K562 (cell line): Measurements from ENCODE around the gene SDK1. TPM values are rescaled to one million over a fixed set of nuclear protein-coding genes. Genes with fewer than 3 reads are reported as not detected.

Experiments
- ATAC-seq: fragments of 200-7000 bp; cut with Tn5 transposase; 3 replicates; pipeline ENCODE4 v1.9.1; 2020; ENCODE audit warnings: moderate library complexity
- BruUV-seq: library from RNA; stranded (reverse); fragments of 400-500 nt; replicated peaks from 2 replicates; lab custom pipeline; 2021; lab: Mats Ljungman, UMichigan
- CTCF ChIA-PET: fragments of 300-600 bp; formaldehyde crosslinking; extraction: SDS; loops from one replicate; lab custom pipeline; 2021; ENCODE audit warnings: low intra/inter-chr PET ratio; lab: Yijun Ruan, JAX
- POLR2A ChIA-PET: fragments of 300-600, 350-650 bp; sonication (Branson Sonifier 250); formaldehyde crosslinking; extraction: SDS; loops from one replicate; lab custom pipeline; 2021; ENCODE audit warnings: antibody characterized with exemption, inconsistent platforms; lab: Yijun Ruan, JAX
- DNase-seq, 4 experiments: peaks; one replicate each; pipeline versions ENCODE4 v3.0.0 to v3.0.0-alpha.2; 2011 to 2018; ENCODE audit warnings: low spot score in 3 of 4, mixed read lengths in 3 of 4; ENCODE audit errors: extremely low read depth in 1 of 4
- FAIRE-seq: peaks from 2 replicates; lab custom pipeline; 2011; peaks lifted over from hg19 to GRCh38; lab: Jason Lieb, UNC
- H2AFZ ChIP-seq: 2 replicates; pipeline ENCODE4 v1.6.0; 2011; ENCODE audit warnings: low read depth, low read length, control low read depth, inconsistent platforms
- H3K27ac ChIP-seq: fragments of 200-600 bp; 3 replicates; pipeline ENCODE4 v1.8.0; 2011; ENCODE audit warnings: low read depth, mild to moderate bottlenecking, control low read depth, inconsistent platforms, low read length, moderate library complexity, mixed read lengths; ENCODE audit errors: extremely low read depth
- H3K27me3 ChIP-seq, 2 experiments: fragments of 300-600 bp in 1 of 2; 2 replicates in 1 of 2; 3 replicates in 1 of 2; pipeline versions ENCODE4 v1.6.0 to v1.8.0; 2011; ENCODE audit warnings: inconsistent platforms in 2 of 2, low read length in 2 of 2, mild to moderate bottlenecking in 1 of 2, mixed read lengths in 1 of 2, moderate library complexity in 1 of 2; ENCODE audit not compliant: control insufficient read depth in 2 of 2, insufficient read depth in 2 of 2
- H3K36me3 ChIP-seq: fragments of 300-600 bp; 3 replicates; pipeline ENCODE4 v1.8.0; 2011; ENCODE audit warnings: mild to moderate bottlenecking, low read length, inconsistent platforms; ENCODE audit not compliant: control insufficient read depth, insufficient read depth
- H3K4me1 ChIP-seq, 2 experiments: fragments of 200-600 bp in 1 of 2; replicated peaks in 1 of 2; 2 replicates in 1 of 2; 3 replicates in 1 of 2; pipeline versions ENCODE4 v1.5.1 to v1.8.0; 2011; ENCODE audit warnings: inconsistent platforms in 2 of 2, low read length in 2 of 2, mild to moderate bottlenecking in 1 of 2, mixed read lengths in 1 of 2, moderate library complexity in 1 of 2; ENCODE audit not compliant: control insufficient read depth in 2 of 2, insufficient read depth in 2 of 2
- H3K4me2 ChIP-seq: 2 replicates; pipeline ENCODE4 v1.6.1; 2011; ENCODE audit warnings: low read length, control low read depth, inconsistent platforms, mixed read lengths; ENCODE audit not compliant: insufficient read depth
- H3K4me3 ChIP-seq: fragments of 200-600 bp; sonication (generic), shearing (Covaris generic); 2 replicates; pipeline ENCODE4 v1.5.1; 2016; ENCODE audit warnings: control low read depth, inconsistent platforms
- H3K79me2 ChIP-seq: fragments of 200-600 bp; 3 replicates; pipeline ENCODE4 v1.8.0; 2011; ENCODE audit warnings: low read length, inconsistent platforms; ENCODE audit not compliant: control insufficient read depth, insufficient read depth
- H3K9ac ChIP-seq, 2 experiments: 2 replicates each; pipeline versions ENCODE4 v1.6.0 to v1.6.1; 2011; ENCODE audit warnings: low read depth in 2 of 2, low read length in 2 of 2, control low read depth in 1 of 2, inconsistent platforms in 1 of 2, mild to moderate bottlenecking in 1 of 2, mixed read lengths in 1 of 2; ENCODE audit not compliant: insufficient read depth in 1 of 2
- H3K9me1 ChIP-seq: one replicate; pipeline ENCODE4 v1.6.0; 2011; ENCODE audit warnings: inconsistent platforms, mild to moderate bottlenecking, low read length, moderate library complexity; ENCODE audit not compliant: control insufficient read depth, insufficient read depth
- H3K9me3 ChIP-seq: replicated peaks from 2 replicates; pipeline ENCODE4 v1.5.1; 2011; ENCODE audit warnings: low read depth, low read length, inconsistent platforms; ENCODE audit not compliant: control insufficient read depth, insufficient read depth
- H4K20me1 ChIP-seq: replicated peaks from 2 replicates; pipeline ENCODE4 v1.6.1; 2011; ENCODE audit warnings: low read length, inconsistent platforms, mixed read lengths; ENCODE audit not compliant: control insufficient read depth, insufficient read depth
- E2F6 ChIP-seq, 2 experiments: IDR thresholded peaks; 2 replicates each; pipeline ENCODE4 v1.6.1; 2011; ENCODE audit warnings: borderline replicate concordance in 1 of 2, control low read depth in 1 of 2, low read depth in 1 of 2, low read length in 1 of 2, mild to moderate bottlenecking in 1 of 2, mixed read lengths in 1 of 2, moderate library complexity in 1 of 2; ENCODE audit not compliant: insufficient read depth in 1 of 2, insufficient read length in 1 of 2, poor library complexity in 1 of 2, severe bottlenecking in 1 of 2; ENCODE audit errors: extremely low read depth in 1 of 2
- FOXJ2 ChIP-seq: fragments of 200-800 bp; sonication (Bioruptor generic); IDR thresholded peaks from 2 replicates; pipeline ENCODE4 v1.6.1; 2016; ENCODE audit warnings: missing genetic modification characterization, missing compliant biosample characterization
- KAT7 ChIP-seq: sonication (generic); formaldehyde crosslinking; IDR thresholded peaks from 2 replicates; pipeline ENCODE4 v1.8.0; 2022; ENCODE audit warnings: missing genetic modification reagents, mild to moderate bottlenecking, borderline replicate concordance
- NFYB ChIP-seq: IDR thresholded peaks from 2 replicates; pipeline ENCODE4 v1.6.1; 2011; ENCODE audit warnings: mild to moderate bottlenecking, moderate library complexity; ENCODE audit not compliant: insufficient read length; ENCODE audit errors: extremely low read depth
- NR2C2 ChIP-seq, 2 experiments: fragments of 200-800 bp in 1 of 2; sonication (Bioruptor generic) in 1 of 2; sonication (generic) in 1 of 2; formaldehyde crosslinking in 1 of 2; IDR thresholded peaks; 2 replicates each; pipeline versions ENCODE4 v1.6.1 to v1.8.0; 2016 to 2022; ENCODE audit warnings: mild to moderate bottlenecking in 1 of 2, missing compliant biosample characterization in 1 of 2, missing genetic modification characterization in 1 of 2, missing genetic modification reagents in 1 of 2
- NR4A1 ChIP-seq, 2 experiments: fragments of 250-450 bp in 1 of 2; fragments of 450-650 bp in 1 of 2; sonication (Bioruptor Pico) in 1 of 2; IDR thresholded peaks; 2 replicates each; pipeline versions ENCODE4 v1.4.0 to v1.6.1; 2016 to 2020; ENCODE audit warnings: mild to moderate bottlenecking in 2 of 2, missing compliant biosample characterization in 1 of 2, missing genetic modification characterization in 1 of 2, moderate library complexity in 1 of 2
- POU5F1 ChIP-seq: fragments of 150-350 bp; IDR thresholded peaks from 2 replicates; pipeline ENCODE4 v1.6.1; 2014; ENCODE audit warnings: borderline replicate concordance, low read length, low read depth, mild to moderate bottlenecking; ENCODE audit not compliant: partially characterized antibody
- SFPQ ChIP-seq: fragments of 200-400 bp; formaldehyde crosslinking; IDR thresholded peaks from 2 replicates; pipeline ENCODE4 v1.6.1; 2017; ENCODE audit warnings: mild to moderate bottlenecking, low read depth, low read length, moderate library complexity
- TBL1XR1 ChIP-seq, 2 experiments: IDR thresholded peaks; 2 replicates each; pipeline ENCODE4 v1.6.1; 2012; ENCODE audit warnings: improper control_type of control experiment in 2 of 2, low read length in 2 of 2, mild to moderate bottlenecking in 1 of 2
- ZBTB34 ChIP-seq: fragments of 250-450 bp; sonication (Bioruptor Pico); IDR thresholded peaks from 2 replicates; pipeline ENCODE4 v1.8.0; 2021; ENCODE audit warnings: mild to moderate bottlenecking, moderate library complexity
- ZNF133 ChIP-seq: fragments of 250-450 bp; sonication (Bioruptor Pico); IDR thresholded peaks from 2 replicates; pipeline ENCODE4 v1.4.0; 2020; ENCODE audit warnings: mild to moderate bottlenecking
- ZNF766 ChIP-seq: fragments of 200-800 bp; sonication (Bioruptor generic); conservative IDR thresholded peaks from 2 replicates; pipeline ENCODE4 v1.6.1; 2016; ENCODE audit warnings: missing genetic modification characterization, missing compliant biosample characterization
- ZNF778 ChIP-seq: fragments of 450-650 bp; formaldehyde crosslinking; IDR thresholded peaks from 2 replicates; pipeline ENCODE4 v1.4.0; 2020; ENCODE audit warnings: mild to moderate bottlenecking, moderate library complexity
- WGBS: fragments of 100-300 bp; shearing (Covaris generic); methylation state at CpG from one replicate; pipeline ENCODE4 v1.1.6; 2016; ENCODE audit warnings: low coverage, mixed read lengths; ENCODE audit not compliant: insufficient coverage; ENCODE audit errors: missing lambda C conversion rate; 5-methylcytosine and 5-hydroxymethylcytosine counted together
- in situ Hi-C: fragments of 300-500 bp; cut with MboI; formaldehyde crosslinking; loops from 4 replicates; pipeline ENCODE4 v1.15.0; 2018; ENCODE audit warnings: inconsistent platforms, mixed read lengths
- intact Hi-C: fragments of 100-400 bp; cut with micrococcal nuclease; formaldehyde crosslinking; loops from 2 replicates; pipeline ENCODE4 v1.14.2; 2022
- polyA plus RNA-seq, 8 experiments: library from polyadenylated mRNA; depleted of rRNA in 4 of 8; stranded (reverse) in 5 of 8; unstranded in 3 of 8; fragments of >200 nt; fragmentation: Nextera tagmentation in 2 of 8; fragmentation: Illumina TruSeq in 1 of 8; extraction: Ambion mirVana in 2 of 8; extraction: Trizol in 1 of 8; gene quantifications; 2 replicates each; pipeline versions ENCODE4 v1.2.1 to v1.2.3, GENCODE V29; 2011 to 2014; ENCODE audit warnings: inconsistent platforms in 1 of 8, missing spikeins in 1 of 8
- total RNA-seq, 7 experiments: library from RNA; depleted of rRNA in 6 of 7; stranded (reverse); fragments of >200 nt in 6 of 7; fragmentation: Illumina TruSeq in 2 of 7; extraction: Trizol in 2 of 7; gene quantifications; 2 replicates each; pipeline versions ENCODE4 v1.2.1 to v1.2.3, GENCODE V29; 2011 to 2021; ENCODE audit warnings: low replicate concordance in 1 of 7
- TF ChIP-seq, protein P1 (sequence below): sonication (generic); formaldehyde crosslinking; IDR thresholded peaks from 2 replicates; pipeline ENCODE4 v1.8.1; 2023; ENCODE audit warnings: mild to moderate bottlenecking, missing genetic modification reagents

SDK1 gene
- total and polyA plus RNA-seq, 9 of the 15 experiments (the other 6 are each of a cell fraction or from before 2014, with no cell fraction given): 0.16 TPM; not detected in 8

- TF ChIP-seq SFPQ (no peak), KAT7 (no peak)
Observed at GRCh38 chr7:3657206-3657605, 356.2 kb downstream of the SDK1 start (continued).

DNA sequence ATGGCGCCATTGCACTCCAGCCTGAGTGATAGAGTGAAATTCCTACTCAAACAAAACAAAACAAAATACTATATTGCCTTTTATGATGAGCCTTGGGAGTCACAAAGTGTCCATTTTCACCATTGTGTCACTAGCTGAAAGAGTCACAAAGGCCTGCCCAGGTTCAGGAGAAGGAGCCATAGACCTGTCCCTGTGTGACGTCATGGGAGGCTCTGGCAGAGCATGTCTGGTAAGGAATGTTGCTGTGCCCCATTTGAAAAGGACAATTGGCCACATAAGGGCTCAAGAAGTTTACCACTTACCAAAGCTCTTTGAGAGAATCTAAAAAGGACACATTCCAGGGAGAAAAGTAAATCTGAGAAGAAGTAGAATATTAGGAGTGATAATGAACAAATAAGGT, 367.7 kb downstream of the SDK1 start:
- Histone ChIP-seq H3K9ac (no peak overlapping the region), H3K79me2 (no peaks in the 10 kb centered on the region), H3K27ac (no peak overlapping the region), H3K36me3 (no peaks in the 10 kb centered on the region), H3K4me1 (no peaks in the 10 kb centered on the region), H2AFZ (no peak overlapping the region), H3K4me3 (no peak overlapping the region), H3K9me1 (no peaks in the 10 kb centered on the region), H4K20me1 (no peaks in the 10 kb centered on the region), H3K27me3 (no peaks in the 10 kb centered on the region), H3K4me2 (no peak overlapping the region), H3K9me3 (no peaks in the 10 kb centered on the region)
- ChIA-PET CTCF (no interaction called here), POLR2A (no interaction called here)
- no peak for ATAC-seq
- BruUV-seq: no TSS peak
- no peak for DNase-seq
- WGBS: 0% methylated on average over 2 of the region's 2 CpGs
- in situ Hi-C loops (no loop called here), intact Hi-C loops (no loop called here)
- no peak for FAIRE-seq
- TF ChIP-seq, protein P1, sequence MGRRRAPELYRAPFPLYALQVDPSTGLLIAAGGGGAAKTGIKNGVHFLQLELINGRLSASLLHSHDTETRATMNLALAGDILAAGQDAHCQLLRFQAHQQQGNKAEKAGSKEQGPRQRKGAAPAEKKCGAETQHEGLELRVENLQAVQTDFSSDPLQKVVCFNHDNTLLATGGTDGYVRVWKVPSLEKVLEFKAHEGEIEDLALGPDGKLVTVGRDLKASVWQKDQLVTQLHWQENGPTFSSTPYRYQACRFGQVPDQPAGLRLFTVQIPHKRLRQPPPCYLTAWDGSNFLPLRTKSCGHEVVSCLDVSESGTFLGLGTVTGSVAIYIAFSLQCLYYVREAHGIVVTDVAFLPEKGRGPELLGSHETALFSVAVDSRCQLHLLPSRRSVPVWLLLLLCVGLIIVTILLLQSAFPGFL: no peak
- no peak for TF ChIP-seq ZBTB34 (CRISPR knock-in tag)
- TF ChIP-seq ZNF133 (CRISPR knock-in tag): no peak
- no peak for TF ChIP-seq E2F6 (IDR thresholded peaks at IDR 0.05; ENCODE audit: borderline replicate concordance in 1 of 2, extremely low read depth in 1 of 2, insufficient read depth in 1 of 2, insufficient read length in 1 of 2, low read depth in 1 of 2, low read length in 1 of 2, poor library complexity in 1 of 2, severe bottlenecking in 1 of 2)
- no peak for TF ChIP-seq NR4A1 (CRISPR knock-in tag; IDR thresholded peaks at IDR 0.05)
- TF ChIP-seq NR4A1 (tag; IDR thresholded peaks at IDR 0.05): no peak
- no peak for TF ChIP-seq TBL1XR1 (IDR thresholded peaks at IDR 0.05; ENCODE audit: low read length in 2 of 2)
- no peak for TF ChIP-seq ZNF766 (CRISPR knock-in tag)
- no peak for TF ChIP-seq FOXJ2 (tag)
- TF ChIP-seq POU5F1: no peak
- no peak for TF ChIP-seq NR2C2 (CRISPR knock-in tag; IDR thresholded peaks at IDR 0.05)
- TF ChIP-seq NR2C2 (tag; IDR thresholded peaks at IDR 0.05): no peak
- TF ChIP-seq NFYB: no peak
- no peak for TF ChIP-seq ZNF778
